Stimulated activated CD4-positive, alpha-beta T cell treated with anti-CD3 and anti-CD28 coated beads, TNF-alpha, amount 100 ng/mL, for 24 hours (primary cell): Measurements from ENCODE around the gene JARID2.

ENCODE experiments used
- DNase-seq, 3 experiments: peaks; one replicate each; pipeline ENCODE4 v3.0.0-alpha.2; 2020; ENCODE audit warnings: low read depth in 3 of 3

JARID2 gene

DNA sequence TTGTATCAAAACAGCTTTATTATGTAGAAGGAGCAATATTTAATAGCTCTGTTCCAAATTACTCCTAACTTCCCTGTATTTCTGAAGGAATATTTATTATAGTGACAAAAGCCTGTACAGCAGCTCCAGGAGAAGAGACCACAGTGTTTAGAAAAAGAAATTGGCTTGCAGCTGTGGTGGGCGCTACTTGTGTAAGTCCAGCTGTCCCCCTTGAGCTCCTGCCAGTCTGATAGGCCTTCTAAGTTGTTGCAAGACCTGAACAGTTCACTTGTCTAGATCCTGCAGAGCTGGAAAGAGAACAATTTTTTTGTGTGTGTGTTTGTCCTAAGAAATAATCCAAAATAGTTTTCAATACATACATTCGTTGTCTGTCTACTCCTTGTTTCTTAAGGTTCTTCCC lies 86.6 kb downstream of the JARID2 start:
- no peak for DNase-seq

DNA sequence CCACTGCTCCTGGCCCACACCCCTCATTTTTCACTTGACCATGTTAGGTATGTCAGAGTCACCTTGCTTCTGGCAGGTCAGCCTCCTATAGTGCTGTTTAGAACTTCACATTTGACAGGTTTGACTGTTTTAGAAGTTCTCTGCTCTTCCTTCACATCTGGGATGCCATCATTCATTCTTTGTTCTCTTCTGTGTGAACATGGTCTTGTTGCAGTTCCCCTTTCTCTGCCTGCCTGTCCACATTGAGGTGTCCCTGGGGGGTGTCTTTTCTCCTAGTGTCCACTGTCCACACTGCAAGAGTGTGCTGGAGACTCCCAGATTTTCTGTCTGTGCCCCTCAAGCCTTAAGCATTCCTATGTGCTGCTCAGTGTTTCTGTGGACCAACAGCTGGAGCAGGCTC lies 89.5 kb downstream of the JARID2 start:
- DNase-seq = no peak

DNA sequence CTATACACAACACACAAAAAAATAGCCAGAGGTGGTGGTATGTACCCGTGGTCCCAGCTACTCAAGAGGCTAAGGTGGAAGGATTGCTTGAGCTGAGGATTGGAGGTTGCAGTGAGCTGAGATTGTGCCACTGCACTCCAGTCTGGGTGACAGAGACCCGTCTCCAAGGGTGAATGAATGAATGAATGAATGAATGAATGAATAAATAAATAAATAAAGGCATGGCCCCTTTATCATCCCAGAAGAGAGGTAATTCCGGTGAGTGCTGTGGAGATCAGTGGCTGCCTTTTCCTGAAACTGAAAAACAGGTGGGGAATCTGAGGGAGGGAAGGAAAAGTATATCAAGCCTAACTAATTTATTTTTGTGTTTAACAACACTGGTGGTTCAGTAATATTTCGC lies 90.0 kb downstream of the JARID2 start:
- no peak for DNase-seq

DNA sequence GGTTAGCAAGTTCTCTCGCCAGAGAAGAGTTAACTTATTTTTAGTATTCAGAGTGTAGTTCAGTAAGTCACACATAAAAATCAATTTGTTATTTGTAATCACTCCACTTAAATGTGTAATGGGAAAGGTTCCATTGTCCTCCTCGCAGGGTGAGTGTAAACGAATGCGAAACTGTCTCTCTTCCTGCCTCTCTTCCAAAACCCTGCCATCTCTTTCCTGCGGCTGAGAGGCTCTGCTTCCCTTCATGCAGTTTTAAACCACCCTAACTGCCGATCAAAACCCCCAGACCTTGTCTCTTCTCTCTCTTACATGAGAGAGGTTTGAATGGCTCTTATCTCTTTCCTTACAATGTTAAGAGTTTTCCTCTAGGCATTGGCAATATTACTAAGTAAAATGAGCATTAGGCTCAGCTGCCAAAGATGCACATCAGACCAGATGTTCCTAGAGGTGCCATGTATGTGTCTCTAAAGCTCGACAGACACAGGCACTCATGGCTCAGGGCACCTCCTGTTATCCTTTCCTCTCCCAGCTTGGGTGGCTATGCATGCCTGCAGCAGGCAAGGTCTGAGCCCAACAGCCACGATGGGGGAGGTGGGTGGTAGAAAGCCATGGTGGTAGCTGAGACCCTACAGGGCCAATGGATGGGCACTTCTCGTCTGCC lies 91.2 kb downstream of the JARID2 start:
- no peak for DNase-seq

DNA sequence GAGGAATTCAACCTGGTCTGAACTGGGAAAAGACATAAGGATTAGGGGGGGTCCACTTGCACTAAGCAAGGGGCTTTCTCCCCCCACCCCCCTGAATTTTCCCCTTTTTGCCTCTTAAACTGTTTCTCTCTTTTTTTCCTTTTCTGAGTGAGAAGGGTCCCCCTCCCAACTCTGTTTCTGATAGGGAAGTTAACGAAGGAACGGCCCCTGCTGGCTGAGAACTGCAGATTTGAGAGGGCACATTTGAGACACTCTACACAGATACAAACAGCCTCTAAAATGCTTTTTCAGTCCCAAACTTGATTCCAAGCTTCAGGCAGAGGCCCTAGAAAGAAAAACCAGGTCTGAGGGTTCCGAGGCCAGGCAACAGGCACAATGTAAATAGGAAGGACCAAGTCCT lies 91.7 kb downstream of the JARID2 start:
- DNase-seq = no peak

DNA sequence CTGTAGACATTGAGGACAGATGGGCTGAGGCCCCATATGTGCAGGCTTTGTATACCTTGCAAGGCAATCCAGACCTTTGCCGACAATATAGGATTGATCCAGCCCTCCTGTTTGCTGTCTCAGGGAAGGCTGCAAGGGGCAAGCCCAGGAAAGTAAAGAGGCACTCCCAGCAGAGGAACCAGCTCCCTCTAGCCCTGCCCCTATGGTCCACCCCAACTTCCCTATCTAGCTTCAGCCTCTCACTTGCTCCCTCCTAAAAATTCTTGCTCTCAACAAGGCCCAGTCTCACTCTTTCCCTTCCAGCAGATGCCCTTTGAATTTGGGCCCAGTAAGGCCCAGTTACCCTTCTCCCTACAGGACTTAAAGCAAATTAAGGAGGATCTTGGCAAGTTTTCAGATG lies 92.6 kb downstream of the JARID2 start:
- DNase-seq = no peak

DNA sequence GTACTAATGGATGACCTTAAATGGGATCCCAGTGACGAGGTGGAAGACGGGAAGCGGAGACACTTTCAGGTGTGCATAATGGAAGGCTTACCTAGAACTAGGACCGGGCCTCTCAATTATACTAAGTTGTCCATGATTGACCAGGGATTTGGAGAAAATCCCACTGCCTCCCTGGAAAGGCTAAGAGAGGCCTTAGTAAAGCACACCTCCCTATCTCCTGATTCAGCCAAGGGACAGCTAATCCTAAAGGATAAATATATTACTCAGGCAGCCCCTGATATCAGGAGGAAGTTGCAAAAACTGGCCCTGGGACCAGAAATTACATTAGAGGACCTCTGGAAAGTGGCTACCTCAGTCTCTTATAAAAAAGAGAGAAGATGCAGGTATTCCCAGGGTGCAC lies 93.2 kb downstream of the JARID2 start:
- DNase-seq = no peak

DNA sequence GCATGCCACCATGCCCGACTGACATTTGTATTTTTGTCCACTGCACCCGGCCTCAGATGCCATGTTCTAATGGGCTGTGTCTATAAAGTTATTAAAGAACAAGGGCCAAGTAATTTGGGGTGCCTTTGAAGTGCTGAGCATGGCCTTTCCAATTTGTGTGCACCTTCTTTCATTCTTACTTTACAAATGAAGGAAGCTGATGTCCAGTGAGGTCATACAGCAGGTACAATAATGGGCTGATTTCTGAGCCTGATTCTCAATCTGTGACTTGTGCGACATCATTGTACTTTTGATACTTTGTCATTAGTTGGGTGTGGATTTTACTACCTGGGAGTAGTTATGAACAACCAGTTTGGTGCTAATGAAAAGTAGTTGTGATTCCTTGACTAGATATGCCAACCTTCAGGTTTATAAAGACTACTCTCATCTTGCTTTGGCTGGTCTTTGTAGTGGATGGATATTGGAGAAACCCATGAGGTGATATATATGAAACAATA lies 94.3 kb downstream of the JARID2 start:
- no peak for DNase-seq

DNA sequence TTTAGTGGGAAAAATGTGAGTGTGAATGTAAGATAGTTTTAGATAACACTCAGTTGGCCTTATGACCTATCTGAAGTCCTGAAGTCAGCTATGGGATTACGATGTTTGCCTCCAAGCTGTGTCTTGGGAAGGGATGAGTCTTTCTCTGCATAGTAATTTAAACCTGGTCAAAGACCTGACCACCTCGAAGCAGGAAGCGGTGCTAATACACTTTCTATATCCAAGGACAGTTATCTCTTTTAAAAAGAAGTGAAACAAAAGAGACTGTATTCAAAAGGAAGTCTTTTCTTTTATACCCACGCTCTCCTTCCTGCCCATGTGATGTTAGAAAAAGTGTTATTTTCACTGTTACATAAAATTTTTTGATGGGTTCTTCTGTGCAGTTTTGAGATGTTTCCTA lies 94.9 kb downstream of the JARID2 start:
- no peak for DNase-seq

DNA sequence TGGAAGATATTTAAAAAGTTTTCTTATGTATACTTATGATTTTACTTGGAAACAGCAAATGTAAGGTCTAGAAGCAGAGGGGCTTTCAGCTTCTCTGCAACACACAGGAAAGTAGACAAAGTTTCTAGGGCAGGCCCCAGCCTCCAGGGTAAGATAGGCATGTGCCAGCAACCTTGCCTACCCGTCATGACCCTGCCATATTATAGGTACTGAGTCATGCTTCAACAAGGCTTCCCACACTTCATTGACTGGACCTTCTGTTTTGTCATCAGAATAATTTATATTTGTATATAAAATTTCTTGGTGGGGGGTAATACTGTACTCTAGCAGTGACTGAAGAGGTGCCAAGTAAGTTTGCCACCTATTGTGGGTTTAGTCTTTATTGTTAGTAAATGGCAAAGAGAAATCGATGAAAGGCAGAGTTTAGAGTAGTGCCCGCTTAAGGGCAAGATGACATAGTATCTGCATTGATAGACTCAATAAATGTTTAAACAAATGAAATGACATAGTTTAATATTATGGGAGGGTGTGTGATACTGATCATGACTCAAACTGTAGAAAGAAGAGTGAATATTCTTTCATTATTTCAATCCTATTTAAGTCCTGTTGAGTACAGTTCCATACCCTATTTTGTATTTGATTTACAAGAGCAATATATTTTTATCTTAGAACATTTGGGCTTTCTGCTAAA lies 95.6 kb downstream of the JARID2 start:
- DNase-seq = no peak

DNA sequence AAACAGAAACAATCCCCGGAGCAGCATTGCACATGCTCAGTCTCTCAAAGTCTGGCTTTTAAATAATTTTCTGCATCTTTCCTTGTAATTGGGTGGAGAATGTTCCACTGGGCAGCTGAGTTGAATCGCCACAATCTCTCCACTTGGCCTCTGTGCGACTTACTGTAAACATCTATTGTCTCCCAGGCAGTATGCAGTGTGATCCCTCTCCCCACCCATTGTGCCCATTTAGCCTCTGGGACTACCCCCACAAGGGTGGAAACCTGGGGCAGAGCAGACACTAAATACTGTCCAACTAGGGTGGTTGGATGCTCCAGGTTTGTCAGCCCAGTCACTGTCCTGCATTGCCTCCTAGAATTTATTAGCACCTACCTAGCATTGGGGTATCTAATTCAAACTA lies 96.2 kb downstream of the JARID2 start:
- DNase-seq = no peak

DNA sequence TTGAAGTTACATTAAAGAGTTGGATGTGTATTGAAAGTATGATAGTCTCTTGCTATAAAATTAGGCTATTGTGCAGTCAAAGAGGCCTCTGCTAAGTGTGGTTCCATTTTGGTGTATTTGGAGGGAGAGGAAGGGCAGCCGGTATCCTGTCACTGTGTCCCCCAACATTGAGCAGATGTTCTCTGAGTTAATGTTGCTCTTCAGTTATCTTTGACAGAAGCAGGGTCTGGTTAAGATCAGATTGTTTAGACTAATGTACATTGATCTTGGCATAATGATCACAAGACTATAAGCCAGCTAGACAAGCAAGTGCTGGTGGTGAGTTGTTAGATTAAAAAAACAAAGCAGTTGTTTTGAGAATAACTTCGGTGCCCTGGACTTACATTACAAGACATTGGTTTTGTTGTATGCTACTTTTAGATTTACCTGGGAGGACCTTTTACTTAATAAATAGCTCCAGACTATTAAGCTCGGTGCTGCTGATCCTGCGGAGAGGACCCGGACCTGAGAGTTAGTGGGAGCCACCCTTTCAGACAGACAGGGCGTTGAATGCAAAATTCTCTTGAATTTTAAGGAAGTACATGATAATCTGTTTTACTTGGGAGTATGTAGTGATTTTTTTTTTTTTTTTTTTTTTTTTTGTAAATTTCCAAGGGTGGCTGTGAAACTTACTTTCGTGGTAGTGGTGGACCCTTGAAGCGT lies 97.8 kb downstream of the JARID2 start:
- no peak for DNase-seq

DNA sequence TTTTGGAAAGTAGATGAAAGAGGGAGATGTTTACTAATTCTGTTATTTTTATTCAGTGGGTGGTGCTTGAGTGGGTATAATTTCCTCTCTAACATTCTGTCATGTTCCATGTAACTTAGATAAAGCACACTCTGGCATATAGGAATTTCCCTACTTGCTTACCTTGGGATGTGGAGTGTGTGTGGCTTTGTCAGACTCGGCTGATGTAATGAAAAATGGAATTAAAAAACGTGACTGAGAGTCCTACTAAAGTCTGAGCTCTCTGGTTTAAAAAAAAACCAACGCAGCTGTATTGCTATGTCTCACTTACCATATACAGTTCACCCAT lies 98.3 kb downstream of the JARID2 start:
- DNase-seq = no peak

DNA sequence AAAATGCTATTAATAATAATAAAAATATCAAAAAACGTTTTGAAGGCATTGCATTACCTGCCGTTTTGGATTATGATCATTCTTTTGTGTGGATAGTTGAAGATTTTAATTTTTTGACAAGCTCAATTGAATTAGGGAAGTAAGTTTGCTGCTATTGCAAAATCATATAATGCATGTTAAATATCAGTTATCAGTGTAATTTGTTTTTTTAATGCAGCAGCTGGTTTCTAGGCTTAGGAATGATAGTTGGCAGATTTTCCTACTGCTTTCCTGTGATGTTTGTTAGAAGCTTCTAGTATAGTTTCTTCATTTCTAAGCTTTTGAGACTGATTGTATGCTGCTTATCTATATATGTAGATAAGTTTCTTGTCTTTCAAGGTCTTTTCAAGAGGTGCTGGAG lies 99.0 kb downstream of the JARID2 start:
- DNase-seq = no peak

DNA sequence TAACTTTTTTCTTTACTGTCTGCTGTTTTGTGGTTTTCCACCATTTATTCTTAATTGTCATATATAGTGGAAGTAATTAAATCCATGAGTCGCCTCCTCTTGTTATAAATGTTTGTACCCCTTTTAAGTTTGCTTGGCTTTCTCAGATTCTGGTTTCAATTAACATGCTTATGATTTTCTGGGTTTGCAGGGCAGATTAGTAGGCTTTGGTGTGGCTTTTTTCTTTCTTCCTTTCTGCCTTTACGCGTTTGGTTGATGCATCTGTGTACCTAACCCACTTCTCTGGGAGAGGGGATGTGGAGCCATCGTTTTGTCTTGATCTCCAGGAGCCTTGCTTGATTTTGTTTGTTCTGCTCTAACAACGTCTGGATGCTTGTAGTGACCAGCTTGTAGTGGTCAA lies 100.4 kb downstream of the JARID2 start:
- no peak for DNase-seq

DNA sequence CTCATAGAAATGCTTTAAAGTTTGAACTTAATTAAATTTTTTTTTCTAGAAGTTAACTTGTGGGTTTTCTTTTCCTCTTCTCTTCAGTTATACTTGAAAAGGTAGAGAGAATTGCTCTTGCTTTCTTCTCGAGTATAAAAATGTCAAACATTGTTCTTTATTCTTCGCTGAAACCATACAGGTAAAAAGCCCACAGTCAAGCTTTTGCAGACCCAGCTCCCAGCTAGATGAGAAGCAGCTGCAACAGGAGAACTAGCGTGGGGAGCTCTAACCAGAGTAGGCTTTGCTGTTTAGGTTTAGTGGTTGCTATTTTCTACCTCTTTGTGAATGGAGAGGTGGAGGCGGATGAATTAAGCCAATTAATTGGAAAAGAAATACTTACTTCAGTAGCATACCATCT lies 102.7 kb downstream of the JARID2 start:
- no peak for DNase-seq

DNA sequence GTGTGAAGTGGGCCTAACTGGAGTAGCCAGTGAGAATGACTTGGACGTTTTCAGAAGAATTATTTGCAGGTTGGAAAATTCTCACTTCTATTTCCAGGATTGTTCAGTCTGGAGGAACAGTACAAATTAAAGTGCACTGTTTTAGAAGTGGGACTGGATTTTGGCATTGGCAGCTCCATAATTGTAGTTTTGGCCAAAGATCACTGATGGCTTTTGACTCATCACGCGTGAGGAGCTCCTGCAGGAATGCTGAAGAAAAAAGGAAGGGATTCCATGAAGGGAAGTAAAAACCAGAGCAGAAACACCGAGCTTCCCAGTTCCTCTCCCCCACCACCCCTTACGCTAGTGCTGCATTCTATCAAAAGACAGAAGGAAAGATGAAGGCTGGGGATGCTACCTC lies 103.5 kb downstream of the JARID2 start:
- no peak for DNase-seq

DNA sequence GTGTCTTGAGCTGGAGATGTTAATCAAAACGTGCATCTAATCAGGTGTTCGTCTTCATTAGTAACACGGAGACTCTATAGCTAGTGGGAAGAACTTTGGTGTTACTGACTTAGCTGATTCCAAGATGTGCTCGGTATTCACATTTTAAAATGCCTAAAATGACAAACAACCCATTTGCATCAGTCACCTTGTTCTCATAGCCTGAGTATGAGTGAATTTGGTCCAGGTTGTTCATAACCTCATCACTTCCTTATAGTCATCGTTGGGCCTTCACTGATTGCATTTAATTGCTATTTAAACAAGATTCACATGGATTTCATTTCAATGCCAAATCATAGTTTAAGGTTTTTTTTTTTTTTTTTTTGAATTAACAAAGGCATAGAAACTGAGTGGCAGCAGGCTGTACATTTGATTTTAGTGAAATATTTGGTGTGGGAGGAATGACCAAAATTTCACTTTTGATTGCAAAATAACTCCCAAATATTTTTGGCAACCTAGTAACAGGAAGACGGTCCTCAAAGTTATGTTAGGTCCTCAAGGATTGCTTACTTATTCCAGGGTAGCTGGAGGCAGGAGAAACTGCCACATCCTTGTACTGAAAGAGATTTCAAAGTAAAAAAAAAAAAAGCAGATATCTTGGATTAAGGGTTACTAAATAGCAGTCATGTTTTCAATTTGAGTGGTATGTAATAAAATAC lies 104.7 kb downstream of the JARID2 start:
- DNase-seq = no peak

DNA sequence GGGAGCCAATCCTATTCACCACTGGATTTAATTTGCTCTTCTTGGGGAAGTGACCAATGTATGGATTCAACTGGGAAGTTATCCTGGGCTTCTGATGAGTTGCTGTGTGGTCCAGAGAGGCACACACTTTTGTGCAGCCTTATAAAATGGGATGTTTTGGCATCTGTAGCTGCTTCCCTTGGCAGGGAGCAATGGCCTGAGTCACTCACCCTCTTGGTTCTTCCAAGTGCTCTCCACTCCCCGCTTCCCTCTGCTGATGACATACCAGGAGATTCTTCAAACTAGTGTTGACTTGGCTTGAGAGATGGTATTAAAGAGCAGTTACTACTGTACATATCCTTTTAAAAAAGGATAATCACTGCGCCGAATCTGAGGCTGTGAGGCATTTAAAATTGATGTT lies 105.8 kb downstream of the JARID2 start:
- no peak for DNase-seq

DNA sequence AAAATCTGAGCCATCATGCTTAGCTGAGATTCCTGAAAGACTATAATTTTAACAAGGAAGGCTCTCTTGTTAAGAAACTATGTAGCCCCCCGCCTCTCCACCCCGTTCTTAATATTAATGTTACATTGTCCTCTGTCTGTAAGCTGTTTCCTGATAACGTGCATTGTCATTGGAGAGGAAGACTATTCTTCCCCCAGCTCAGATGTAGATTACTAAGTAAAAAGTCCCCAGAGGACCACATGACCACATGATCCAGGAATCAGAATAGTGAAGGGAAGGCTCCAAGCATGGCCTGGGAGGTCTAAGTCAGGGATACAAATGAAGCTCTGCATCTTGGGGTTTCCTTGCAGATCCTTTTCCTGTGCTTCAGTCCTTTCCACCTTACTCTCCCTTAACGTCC lies 106.4 kb downstream of the JARID2 start:
- no peak for DNase-seq

DNA sequence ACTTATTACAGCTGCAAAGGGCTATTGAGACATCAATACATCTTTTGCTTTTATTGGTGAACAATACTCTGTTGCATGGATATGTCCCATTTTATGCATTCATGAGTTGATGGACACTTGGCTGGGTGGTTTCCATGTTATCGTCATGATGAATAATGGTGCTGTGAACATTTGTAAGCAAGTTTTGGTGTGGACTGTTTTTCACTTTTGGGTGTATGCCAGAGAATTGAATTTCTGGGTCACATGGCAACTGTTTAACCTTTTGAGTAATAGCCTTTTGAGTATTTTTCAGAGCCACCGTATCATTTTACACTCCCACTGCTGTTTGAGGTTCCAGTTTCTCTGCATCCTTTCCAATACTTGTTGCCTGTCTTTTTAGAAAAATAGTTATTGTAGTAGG lies 107.0 kb downstream of the JARID2 start:
- no peak for DNase-seq

DNA sequence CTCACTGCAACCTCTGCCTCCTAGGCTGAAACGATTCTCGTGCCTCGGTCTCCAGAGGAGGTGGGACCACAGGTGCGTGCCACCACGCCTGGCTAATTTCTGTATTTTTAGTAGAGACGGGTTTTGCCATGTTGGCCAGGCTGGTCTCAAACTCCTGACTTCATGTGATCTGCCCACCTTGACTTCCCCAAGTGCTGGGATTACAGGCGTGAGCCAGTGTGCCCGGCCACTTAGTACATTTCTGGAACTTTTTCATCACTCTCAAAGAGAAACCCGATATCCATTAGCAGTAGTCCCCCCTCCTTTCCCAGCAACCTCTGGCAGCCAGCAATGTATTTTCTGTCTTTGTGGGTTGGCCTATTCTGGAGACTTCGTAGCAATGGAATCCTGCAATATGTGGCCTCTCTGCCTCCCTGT lies 109.8 kb downstream of the JARID2 start:
- no peak for DNase-seq

DNA sequence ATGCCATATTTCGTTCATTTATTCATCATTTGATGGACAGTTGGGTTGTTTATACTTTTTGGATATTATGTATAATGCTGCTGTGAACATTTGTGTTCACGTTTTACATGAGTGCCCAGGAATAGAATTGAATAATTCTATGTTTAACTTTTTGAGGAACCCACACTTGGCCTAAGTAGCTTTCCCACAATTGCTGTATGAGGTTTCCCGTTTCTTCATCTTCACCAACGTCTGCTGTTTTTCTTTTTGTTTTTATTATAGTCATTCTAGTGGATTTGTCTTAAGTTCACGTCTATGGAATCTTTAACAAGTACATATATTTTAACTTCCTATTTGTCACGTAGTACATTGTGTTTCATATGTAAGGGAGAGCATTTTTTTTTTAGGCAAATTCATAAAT lies 110.3 kb downstream of the JARID2 start:
- no peak for DNase-seq
